AG04450 (cell line): Measurements from ENCODE around the gene SYVN1. TPM values are rescaled to one million over a fixed set of nuclear protein-coding genes. Genes with fewer than 3 reads are reported as not detected.
A peak's percentile ranks its signal among the peaks of the same experiment; 100 is the strongest.
"Not testable (repeated sequence)": the region's sequence is repeated elsewhere in the genome, so short reads cannot be mapped to it uniquely, and the experiment has no call there.

ENCODE experiments used
- CTCF ChIA-PET: fragments of 300-600, 350-600 bp; formaldehyde crosslinking; extraction: SDS; loops from one replicate; lab custom pipeline; 2022; ENCODE audit warnings: antibody characterized with exemption, inconsistent platforms; lab: Charles Lee
- POLR2A ChIA-PET: fragments of 350-600 bp; formaldehyde crosslinking; extraction: SDS; loops from one replicate; lab custom pipeline; 2021; ENCODE audit warnings: antibody characterized with exemption, inconsistent platforms; lab: Yijun Ruan, JAX
- DNase-seq: peaks from one replicate; pipeline ENCODE4 v3.0.0-alpha.2; 2011; ENCODE audit warnings: low read depth, low spot score
- H3K27ac ChIP-seq: one replicate; pipeline ENCODE4 v1.5.1; 2012; ENCODE audit warnings: low read depth, low read length, control low read depth
- H3K27me3 ChIP-seq: one replicate; pipeline ENCODE4 v1.6.0; 2012; ENCODE audit warnings: low read length; ENCODE audit not compliant: control insufficient read depth, insufficient read depth
- H3K4me3 ChIP-seq: 2 replicates; pipeline ENCODE4 v1.5.1; 2011; ENCODE audit warnings: mild to moderate bottlenecking, low read depth, low read length, control low read depth
- H3K9me3 ChIP-seq: 2 replicates; pipeline ENCODE4 v1.5.1; 2012; ENCODE audit warnings: low read length; ENCODE audit not compliant: control insufficient read depth, insufficient read depth
- CTCF ChIP-seq: IDR thresholded peaks from 2 replicates; pipeline ENCODE4 v1.5.1; 2011; ENCODE audit warnings: low read depth, low read length, control low read depth, inconsistent platforms
- polyA plus RNA-seq: library from polyadenylated mRNA; depleted of rRNA; stranded (reverse); fragments of >200 nt; gene quantifications from 2 replicates; pipeline ENCODE4 v1.2.3, GENCODE V29; 2011

The SYVN1 gene
- polyA plus RNA-seq, 1 experiment: 18.7 TPM

GRCh38 chr11:65120831-65121230 is 13.5 kb downstream of the SYVN1 start:
- ChIA-PET POLR2A (no interaction called here), CTCF (interaction anchor here (0.9 to 1.2 kb wide), 2 partner anchors 9 to 107 kb away, joined by 3 read pairs; partner anchors contain the start of genes ARL2 and TM7SF2)
- DNase-seq: no peak
- Histone ChIP-seq H3K27me3 (no peaks in the 10 kb centered on the region), H3K27ac (no peak overlapping the region), H3K9me3 (peaks cover 3% of the 10 kb centered on the region; the same call in 1 of the 2 replicates), H3K4me3 (peak overlapping the region; percentile 99)
- TF ChIP-seq CTCF: no peak

- CTCF ChIA-PET: no interaction called here
- no peak for TF ChIP-seq CTCF
- Histone ChIP-seq H3K27me3 (no peaks in the 10 kb centered on the region), H3K4me3 (no peak overlapping the region), H3K27ac (no peak overlapping the region), H3K9me3 (peaks cover 3% of the 10 kb centered on the region; the same call in 1 of the 2 replicates)
- POLR2A ChIA-PET: no interaction called here
- no peak for DNase-seq
These were observed 14.7 kb downstream of the SYVN1 start for GRCh38 chr11:65119670-65119995.

- not testable (repeated sequence) for H3K9me3 ChIP-seq, H3K27me3 ChIP-seq, DNase-seq, H3K4me3 ChIP-seq
- ChIA-PET POLR2A (interaction anchor here (2.7 kb wide), 1 partner anchor 15 kb away, joined by 14 read pairs; the partner anchor contains the start of gene SYVN1), CTCF (interaction anchor here (0.7 to 1.2 kb wide), 5 partner anchors 9 to 250 kb away, joined by 3 to 8 read pairs (median 3); no protein-coding TSS in a partner anchor)
- peak overlapping the region; percentile 2 for H3K27ac ChIP-seq
These were observed 15.2 kb downstream of the SYVN1 start for GRCh38 chr11:65118891-65119669.

GRCh38 chr11:65118097-65118837 is 16.1 kb downstream of the SYVN1 start:
- CTCF ChIA-PET: interaction anchor here (0.7 to 1.2 kb wide), 6 partner anchors 8 to 249 kb away, joined by 3 to 8 read pairs (median 3); no protein-coding TSS in a partner anchor

More at GRCh38 chr11:65118097-65118837, 16.1 kb downstream of the SYVN1 start:
- peaks cover 3% of the 10 kb centered on the region; the same call in 1 of the 2 replicates for H3K9me3 ChIP-seq
- H3K27me3 ChIP-seq: no peaks in the 10 kb centered on the region
- no peak overlapping the region for H3K4me3 ChIP-seq
- DNase-seq: no peak
- peak overlapping the region; percentile 31 for H3K27ac ChIP-seq
- POLR2A ChIA-PET: interaction anchor here (0.5 to 2.7 kb wide), 6 partner anchors 16 to 215 kb away, joined by 3 to 14 read pairs (median 4); partner anchors contain the start of genes CAPN1, DPF2 and SYVN1
- TF ChIP-seq CTCF: no peak
